Measurements from ENCODE around the gene PCED1B.

Gene PCED1B

GRCh38 chr12:47078733-47079467, 521 bp upstream of the PCED1B start (continued):
- TF ChIP-seq, protein P1, sequence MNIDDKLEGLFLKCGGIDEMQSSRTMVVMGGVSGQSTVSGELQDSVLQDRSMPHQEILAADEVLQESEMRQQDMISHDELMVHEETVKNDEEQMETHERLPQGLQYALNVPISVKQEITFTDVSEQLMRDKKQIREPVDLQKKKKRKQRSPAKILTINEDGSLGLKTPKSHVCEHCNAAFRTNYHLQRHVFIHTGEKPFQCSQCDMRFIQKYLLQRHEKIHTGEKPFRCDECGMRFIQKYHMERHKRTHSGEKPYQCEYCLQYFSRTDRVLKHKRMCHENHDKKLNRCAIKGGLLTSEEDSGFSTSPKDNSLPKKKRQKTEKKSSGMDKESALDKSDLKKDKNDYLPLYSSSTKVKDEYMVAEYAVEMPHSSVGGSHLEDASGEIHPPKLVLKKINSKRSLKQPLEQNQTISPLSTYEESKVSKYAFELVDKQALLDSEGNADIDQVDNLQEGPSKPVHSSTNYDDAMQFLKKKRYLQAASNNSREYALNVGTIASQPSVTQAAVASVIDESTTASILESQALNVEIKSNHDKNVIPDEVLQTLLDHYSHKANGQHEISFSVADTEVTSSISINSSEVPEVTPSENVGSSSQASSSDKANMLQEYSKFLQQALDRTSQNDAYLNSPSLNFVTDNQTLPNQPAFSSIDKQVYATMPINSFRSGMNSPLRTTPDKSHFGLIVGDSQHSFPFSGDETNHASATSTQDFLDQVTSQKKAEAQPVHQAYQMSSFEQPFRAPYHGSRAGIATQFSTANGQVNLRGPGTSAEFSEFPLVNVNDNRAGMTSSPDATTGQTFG (tag by site-specific recombination; IDR thresholded peaks at IDR 0.05; ENCODE audit: borderline replicate concordance): no peak
- TF ChIP-seq ZNF704 (tag by site-specific recombination; IDR thresholded peaks at IDR 0.05) (no peak), ZNF792 (tag by site-specific recombination; IDR thresholded peaks at IDR 0.05) (no peak), ZNF175 (tag by site-specific recombination; IDR thresholded peaks at IDR 0.05) (no peak), ZNF24 (tag by site-specific recombination; IDR thresholded peaks at IDR 0.05) (no peak), ZNF600 (tag by site-specific recombination; IDR thresholded peaks at IDR 0.05) (no peak), ZNF560 (tag by site-specific recombination; IDR thresholded peaks at IDR 0.05; ENCODE audit: borderline replicate concordance) (no peak), ZNF521 (tag by site-specific recombination; IDR thresholded peaks at IDR 0.05) (no peak), ZNF391 (tag by site-specific recombination; IDR thresholded peaks at IDR 0.05; ENCODE audit: borderline replicate concordance, low read depth) (no peak), SP3 (tag by site-specific recombination; IDR thresholded peaks at IDR 0.05) (no peak), TRIM28 (IDR thresholded peaks at IDR 0.05; ENCODE audit: borderline replicate concordance, low read length) (no peak), ZNF544 (tag by site-specific recombination; IDR thresholded peaks at IDR 0.05) (no peak), ZNF19 (tag by site-specific recombination; IDR thresholded peaks at IDR 0.05; ENCODE audit: low read depth) (no peak), GLIS2 (tag by site-specific recombination; IDR thresholded peaks at IDR 0.05) (peak; percentile 50), ZNF157 (tag by site-specific recombination; IDR thresholded peaks at IDR 0.05) (no peak), ZBTB7A (tag by site-specific recombination; IDR thresholded peaks at IDR 0.05; ENCODE audit: low read depth) (no peak), ZEB2 (tag by site-specific recombination; IDR thresholded peaks at IDR 0.05) (no peak), PRDM4 (tag by site-specific recombination; IDR thresholded peaks at IDR 0.05) (no peak), KLF8 (tag by site-specific recombination; IDR thresholded peaks at IDR 0.05) (no peak), ZNF114 (tag by site-specific recombination; IDR thresholded peaks at IDR 0.05) (no peak), ZNF248 (tag by site-specific recombination; IDR thresholded peaks at IDR 0.05) (no peak), ZBTB6 (tag by site-specific recombination; IDR thresholded peaks at IDR 0.05) (no peak), ZNF645 (tag by site-specific recombination; IDR thresholded peaks at IDR 0.05) (no peak), ZFHX2 (tag by site-specific recombination; conservative IDR thresholded peaks at IDR 0.05) (no peak)
- TF ChIP-seq, protein P2, sequence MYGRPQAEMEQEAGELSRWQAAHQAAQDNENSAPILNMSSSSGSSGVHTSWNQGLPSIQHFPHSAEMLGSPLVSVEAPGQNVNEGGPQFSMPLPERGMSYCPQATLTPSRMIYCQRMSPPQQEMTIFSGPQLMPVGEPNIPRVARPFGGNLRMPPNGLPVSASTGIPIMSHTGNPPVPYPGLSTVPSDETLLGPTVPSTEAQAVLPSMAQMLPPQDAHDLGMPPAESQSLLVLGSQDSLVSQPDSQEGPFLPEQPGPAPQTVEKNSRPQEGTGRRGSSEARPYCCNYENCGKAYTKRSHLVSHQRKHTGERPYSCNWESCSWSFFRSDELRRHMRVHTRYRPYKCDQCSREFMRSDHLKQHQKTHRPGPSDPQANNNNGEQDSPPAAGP (tag by site-specific recombination; IDR thresholded peaks at IDR 0.05): no peak
- TF ChIP-seq, protein P3, sequence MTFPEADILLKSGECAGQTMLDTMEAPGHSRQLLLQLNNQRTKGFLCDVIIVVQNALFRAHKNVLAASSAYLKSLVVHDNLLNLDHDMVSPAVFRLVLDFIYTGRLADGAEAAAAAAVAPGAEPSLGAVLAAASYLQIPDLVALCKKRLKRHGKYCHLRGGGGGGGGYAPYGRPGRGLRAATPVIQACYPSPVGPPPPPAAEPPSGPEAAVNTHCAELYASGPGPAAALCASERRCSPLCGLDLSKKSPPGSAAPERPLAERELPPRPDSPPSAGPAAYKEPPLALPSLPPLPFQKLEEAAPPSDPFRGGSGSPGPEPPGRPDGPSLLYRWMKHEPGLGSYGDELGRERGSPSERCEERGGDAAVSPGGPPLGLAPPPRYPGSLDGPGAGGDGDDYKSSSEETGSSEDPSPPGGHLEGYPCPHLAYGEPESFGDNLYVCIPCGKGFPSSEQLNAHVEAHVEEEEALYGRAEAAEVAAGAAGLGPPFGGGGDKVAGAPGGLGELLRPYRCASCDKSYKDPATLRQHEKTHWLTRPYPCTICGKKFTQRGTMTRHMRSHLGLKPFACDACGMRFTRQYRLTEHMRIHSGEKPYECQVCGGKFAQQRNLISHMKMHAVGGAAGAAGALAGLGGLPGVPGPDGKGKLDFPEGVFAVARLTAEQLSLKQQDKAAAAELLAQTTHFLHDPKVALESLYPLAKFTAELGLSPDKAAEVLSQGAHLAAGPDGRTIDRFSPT (tag by site-specific recombination; IDR thresholded peaks at IDR 0.05): no peak
- TF ChIP-seq, protein P4, sequence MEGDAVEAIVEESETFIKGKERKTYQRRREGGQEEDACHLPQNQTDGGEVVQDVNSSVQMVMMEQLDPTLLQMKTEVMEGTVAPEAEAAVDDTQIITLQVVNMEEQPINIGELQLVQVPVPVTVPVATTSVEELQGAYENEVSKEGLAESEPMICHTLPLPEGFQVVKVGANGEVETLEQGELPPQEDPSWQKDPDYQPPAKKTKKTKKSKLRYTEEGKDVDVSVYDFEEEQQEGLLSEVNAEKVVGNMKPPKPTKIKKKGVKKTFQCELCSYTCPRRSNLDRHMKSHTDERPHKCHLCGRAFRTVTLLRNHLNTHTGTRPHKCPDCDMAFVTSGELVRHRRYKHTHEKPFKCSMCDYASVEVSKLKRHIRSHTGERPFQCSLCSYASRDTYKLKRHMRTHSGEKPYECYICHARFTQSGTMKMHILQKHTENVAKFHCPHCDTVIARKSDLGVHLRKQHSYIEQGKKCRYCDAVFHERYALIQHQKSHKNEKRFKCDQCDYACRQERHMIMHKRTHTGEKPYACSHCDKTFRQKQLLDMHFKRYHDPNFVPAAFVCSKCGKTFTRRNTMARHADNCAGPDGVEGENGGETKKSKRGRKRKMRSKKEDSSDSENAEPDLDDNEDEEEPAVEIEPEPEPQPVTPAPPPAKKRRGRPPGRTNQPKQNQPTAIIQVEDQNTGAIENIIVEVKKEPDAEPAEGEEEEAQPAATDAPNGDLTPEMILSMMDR (tag by site-specific recombination; IDR thresholded peaks at IDR 0.05): no peak

Measured in HEK293 (cell line).